ENCODE data around the gene C19orf67.

Gene C19orf67

DNA sequence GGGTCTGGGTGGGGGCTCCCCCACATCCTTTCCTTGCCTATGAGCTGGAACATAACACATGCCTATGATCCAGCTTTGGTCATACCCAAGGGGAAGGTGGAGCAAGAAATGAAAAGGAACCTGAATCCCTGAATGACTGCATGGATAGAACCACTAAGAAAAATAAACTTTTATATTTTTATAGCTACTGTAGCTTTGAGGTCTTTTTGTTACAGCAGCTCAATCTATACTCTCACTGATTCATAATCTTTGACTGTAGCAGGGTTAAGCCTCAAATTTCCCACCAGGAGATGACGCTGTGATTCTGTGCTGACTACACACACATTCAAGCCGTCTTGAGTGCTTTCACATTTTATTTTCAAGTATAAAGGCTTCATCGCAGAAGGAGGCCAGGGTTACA is 32.6 kb downstream of the C19orf67 start:
- TF ChIP-seq, protein P1, sequence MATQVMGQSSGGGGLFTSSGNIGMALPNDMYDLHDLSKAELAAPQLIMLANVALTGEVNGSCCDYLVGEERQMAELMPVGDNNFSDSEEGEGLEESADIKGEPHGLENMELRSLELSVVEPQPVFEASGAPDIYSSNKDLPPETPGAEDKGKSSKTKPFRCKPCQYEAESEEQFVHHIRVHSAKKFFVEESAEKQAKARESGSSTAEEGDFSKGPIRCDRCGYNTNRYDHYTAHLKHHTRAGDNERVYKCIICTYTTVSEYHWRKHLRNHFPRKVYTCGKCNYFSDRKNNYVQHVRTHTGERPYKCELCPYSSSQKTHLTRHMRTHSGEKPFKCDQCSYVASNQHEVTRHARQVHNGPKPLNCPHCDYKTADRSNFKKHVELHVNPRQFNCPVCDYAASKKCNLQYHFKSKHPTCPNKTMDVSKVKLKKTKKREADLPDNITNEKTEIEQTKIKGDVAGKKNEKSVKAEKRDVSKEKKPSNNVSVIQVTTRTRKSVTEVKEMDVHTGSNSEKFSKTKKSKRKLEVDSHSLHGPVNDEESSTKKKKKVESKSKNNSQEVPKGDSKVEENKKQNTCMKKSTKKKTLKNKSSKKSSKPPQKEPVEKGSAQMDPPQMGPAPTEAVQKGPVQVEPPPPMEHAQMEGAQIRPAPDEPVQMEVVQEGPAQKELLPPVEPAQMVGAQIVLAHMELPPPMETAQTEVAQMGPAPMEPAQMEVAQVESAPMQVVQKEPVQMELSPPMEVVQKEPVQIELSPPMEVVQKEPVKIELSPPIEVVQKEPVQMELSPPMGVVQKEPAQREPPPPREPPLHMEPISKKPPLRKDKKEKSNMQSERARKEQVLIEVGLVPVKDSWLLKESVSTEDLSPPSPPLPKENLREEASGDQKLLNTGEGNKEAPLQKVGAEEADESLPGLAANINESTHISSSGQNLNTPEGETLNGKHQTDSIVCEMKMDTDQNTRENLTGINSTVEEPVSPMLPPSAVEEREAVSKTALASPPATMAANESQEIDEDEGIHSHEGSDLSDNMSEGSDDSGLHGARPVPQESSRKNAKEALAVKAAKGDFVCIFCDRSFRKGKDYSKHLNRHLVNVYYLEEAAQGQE (IDR thresholded peaks at IDR 0.05; ENCODE audit: insufficient read depth in 1 of 2, low read depth in 2 of 2, low read length in 2 of 2) = no peak
- no peak for TF ChIP-seq SIN3A (IDR thresholded peaks at IDR 0.05; ENCODE audit: borderline replicate concordance, insufficient read depth, low read length)
- no peak for TF ChIP-seq POLR2AphosphoS5 (IDR thresholded peaks at IDR 0.05; ENCODE audit: low read depth, low read length)
- no peak for TF ChIP-seq TAF1 (IDR thresholded peaks at IDR 0.05; ENCODE audit: borderline replicate concordance, insufficient read depth, low read length)
- TF ChIP-seq FOXP2 (optimal IDR thresholded peaks at IDR 0.05; ENCODE audit: borderline replicate concordance, extremely low read depth, extremely low read length, insufficient read depth) = no peak

DNA sequence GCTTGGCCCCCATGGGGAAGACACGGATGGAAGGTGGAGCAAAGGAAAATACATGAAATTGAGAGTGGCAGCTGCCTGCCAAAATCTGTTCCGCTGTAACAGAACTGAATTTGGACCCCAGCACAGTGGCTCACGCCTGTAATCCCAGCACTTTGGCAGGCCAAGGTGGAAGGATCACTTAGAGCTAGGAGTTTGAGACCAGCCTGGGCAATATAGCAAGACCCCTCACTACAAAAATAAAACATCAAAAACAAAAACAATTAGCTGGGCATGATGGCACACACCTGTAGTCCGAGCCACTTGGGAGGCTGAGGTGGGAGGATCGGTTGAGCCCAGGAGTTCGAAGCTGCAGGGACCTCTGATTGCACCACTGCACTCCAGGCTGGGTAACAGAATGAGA is 33.1 kb downstream of the C19orf67 start:
- TF ChIP-seq, protein P1 (IDR thresholded peaks at IDR 0.05; ENCODE audit: insufficient read depth in 1 of 2, low read depth in 2 of 2, low read length in 2 of 2) = no peak
- TF ChIP-seq POLR2AphosphoS5 (IDR thresholded peaks at IDR 0.05; ENCODE audit: low read depth, low read length) = no peak
- TF ChIP-seq FOXP2 (optimal IDR thresholded peaks at IDR 0.05; ENCODE audit: borderline replicate concordance, extremely low read depth, extremely low read length, insufficient read depth) = no peak
- no peak for TF ChIP-seq SIN3A (IDR thresholded peaks at IDR 0.05; ENCODE audit: borderline replicate concordance, insufficient read depth, low read length)
- no peak for TF ChIP-seq TAF1 (IDR thresholded peaks at IDR 0.05; ENCODE audit: borderline replicate concordance, insufficient read depth, low read length)

DNA sequence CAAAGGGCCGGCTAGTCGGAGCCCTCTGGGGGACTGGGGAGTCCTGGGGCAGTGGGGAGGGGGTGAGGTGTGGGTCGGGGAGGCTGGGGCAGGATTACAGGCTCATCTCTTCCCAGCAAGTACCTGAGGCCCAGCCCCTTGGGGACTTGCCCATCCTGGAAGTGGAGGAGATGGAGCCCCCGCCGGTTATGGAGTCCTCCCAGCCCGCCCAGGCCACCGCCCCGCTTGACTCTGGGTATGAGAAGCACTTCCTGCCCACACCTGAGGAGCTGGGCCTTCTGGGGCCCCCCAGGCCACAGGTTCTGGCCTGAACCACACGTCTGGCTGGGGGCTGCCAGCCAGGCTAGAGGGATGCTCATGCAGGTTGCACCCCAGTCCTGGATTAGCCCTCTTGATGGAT is 33.6 kb downstream of the C19orf67 start:
- TF ChIP-seq POLR2AphosphoS5 (IDR thresholded peaks at IDR 0.05; ENCODE audit: low read depth, low read length) (no peak), TAF1 (IDR thresholded peaks at IDR 0.05; ENCODE audit: borderline replicate concordance, insufficient read depth, low read length) (no peak), FOXP2 (optimal IDR thresholded peaks at IDR 0.05; ENCODE audit: borderline replicate concordance, extremely low read depth, extremely low read length, insufficient read depth) (no peak), SIN3A (IDR thresholded peaks at IDR 0.05; ENCODE audit: borderline replicate concordance, insufficient read depth, low read length) (no peak)
- TF ChIP-seq, protein P1 (IDR thresholded peaks at IDR 0.05; ENCODE audit: insufficient read depth in 1 of 2, low read depth in 2 of 2, low read length in 2 of 2) = no peak

DNA sequence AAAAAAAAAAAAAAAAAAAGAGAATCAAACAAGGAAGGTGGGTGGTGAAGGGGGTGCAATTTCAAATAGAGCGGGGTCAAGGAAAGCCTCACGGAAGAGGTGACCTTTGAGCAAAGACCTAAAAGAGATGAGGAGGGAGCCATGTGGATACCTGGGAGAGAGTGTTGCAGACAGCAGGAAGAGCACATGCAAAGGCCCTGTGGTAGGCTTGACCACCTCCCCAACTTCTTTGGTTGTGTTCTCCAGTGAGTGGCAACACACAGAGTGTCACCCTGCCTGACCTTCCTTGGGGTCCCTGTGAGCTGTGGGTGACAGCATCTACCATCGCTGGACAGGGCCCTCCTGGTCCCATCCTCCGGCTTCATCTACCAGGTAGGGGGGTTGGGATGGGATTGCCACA is 35.1 kb downstream of the C19orf67 start:
- TF ChIP-seq, protein P1 (IDR thresholded peaks at IDR 0.05; ENCODE audit: insufficient read depth in 1 of 2, low read depth in 2 of 2, low read length in 2 of 2) = no peak
- TF ChIP-seq FOXP2 (optimal IDR thresholded peaks at IDR 0.05; ENCODE audit: borderline replicate concordance, extremely low read depth, extremely low read length, insufficient read depth) (no peak), TAF1 (IDR thresholded peaks at IDR 0.05; ENCODE audit: borderline replicate concordance, insufficient read depth, low read length) (no peak), POLR2AphosphoS5 (IDR thresholded peaks at IDR 0.05; ENCODE audit: low read depth, low read length) (no peak), SIN3A (IDR thresholded peaks at IDR 0.05; ENCODE audit: borderline replicate concordance, insufficient read depth, low read length) (no peak)
